K562 (cell line): ENCODE data around the gene AGFG2. TPM values are rescaled to one million over a fixed set of nuclear protein-coding genes. Genes with fewer than 3 reads are reported as not detected.

ENCODE experiments used
- CHD7 ChIP-seq: fragments of 200-600 bp; sonication (generic); IDR thresholded peaks from one replicate; pipeline ENCODE4 v1.6.1; 2012; ENCODE audit warnings: mild to moderate bottlenecking, low read depth, low read length, inconsistent platforms
- ZBTB26 ChIP-seq: fragments of 450-650 bp; formaldehyde crosslinking; IDR thresholded peaks from 2 replicates; pipeline ENCODE4 v1.4.0; 2022; ENCODE audit warnings: missing genetic modification characterization
- ZNF449 ChIP-seq: fragments of 250-450 bp; sonication (Bioruptor Pico); IDR thresholded peaks from 2 replicates; pipeline ENCODE4 v1.8.0; 2022; ENCODE audit warnings: moderate library complexity, mild to moderate bottlenecking, inconsistent platforms
- polyA plus RNA-seq, 8 experiments: library from polyadenylated mRNA; depleted of rRNA in 4 of 8; stranded (reverse) in 5 of 8; unstranded in 3 of 8; fragments of >200 nt; fragmentation: Nextera tagmentation in 2 of 8; fragmentation: Illumina TruSeq in 1 of 8; extraction: Ambion mirVana in 2 of 8; extraction: Trizol in 1 of 8; gene quantifications; 2 replicates each; pipeline versions ENCODE4 v1.2.1 to v1.2.3, GENCODE V29; 2011 to 2014; ENCODE audit warnings: inconsistent platforms in 1 of 8, missing spikeins in 1 of 8
- total RNA-seq, 7 experiments: library from RNA; depleted of rRNA in 6 of 7; stranded (reverse); fragments of >200 nt in 6 of 7; fragmentation: Illumina TruSeq in 2 of 7; extraction: Trizol in 2 of 7; gene quantifications; 2 replicates each; pipeline versions ENCODE4 v1.2.1 to v1.2.3, GENCODE V29; 2011 to 2021; ENCODE audit warnings: low replicate concordance in 1 of 7

Gene AGFG2
- total and polyA plus RNA-seq, 9 of the 15 experiments (the other 6 are each of a cell fraction or from before 2014, with no cell fraction given) = 0.31 to 23.1 (median 6.5) TPM

GRCh38 chr7:100532165-100533022 lies 6.6 kb upstream of the AGFG2 start (continued):
- TF ChIP-seq CHD7 (no peak), ZNF449 (CRISPR knock-in tag) (no peak), ZBTB26 (CRISPR knock-in tag) (no peak)
